ENCODE results near the gene RAE1.

DNA sequence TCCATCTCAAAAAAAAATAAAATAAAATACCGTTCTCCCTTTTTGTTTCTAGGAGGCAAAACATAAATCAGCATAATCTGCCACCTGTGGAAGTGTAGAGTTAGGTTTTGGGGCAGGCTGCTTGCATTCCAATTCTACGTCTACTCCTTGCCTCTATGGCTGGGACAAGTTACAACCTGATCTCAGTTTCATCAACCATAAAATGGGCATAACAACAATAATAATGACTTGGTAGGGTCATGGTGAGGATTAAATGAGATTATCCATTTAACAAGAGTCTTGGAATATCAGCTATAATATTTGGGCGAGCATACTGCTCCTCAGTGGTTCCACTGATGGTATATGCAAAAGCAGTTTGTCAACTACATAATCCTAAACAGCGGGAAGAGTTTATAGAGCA is 3.7 kb upstream of the RAE1 start:
- TF ChIP-seq, protein P1, sequence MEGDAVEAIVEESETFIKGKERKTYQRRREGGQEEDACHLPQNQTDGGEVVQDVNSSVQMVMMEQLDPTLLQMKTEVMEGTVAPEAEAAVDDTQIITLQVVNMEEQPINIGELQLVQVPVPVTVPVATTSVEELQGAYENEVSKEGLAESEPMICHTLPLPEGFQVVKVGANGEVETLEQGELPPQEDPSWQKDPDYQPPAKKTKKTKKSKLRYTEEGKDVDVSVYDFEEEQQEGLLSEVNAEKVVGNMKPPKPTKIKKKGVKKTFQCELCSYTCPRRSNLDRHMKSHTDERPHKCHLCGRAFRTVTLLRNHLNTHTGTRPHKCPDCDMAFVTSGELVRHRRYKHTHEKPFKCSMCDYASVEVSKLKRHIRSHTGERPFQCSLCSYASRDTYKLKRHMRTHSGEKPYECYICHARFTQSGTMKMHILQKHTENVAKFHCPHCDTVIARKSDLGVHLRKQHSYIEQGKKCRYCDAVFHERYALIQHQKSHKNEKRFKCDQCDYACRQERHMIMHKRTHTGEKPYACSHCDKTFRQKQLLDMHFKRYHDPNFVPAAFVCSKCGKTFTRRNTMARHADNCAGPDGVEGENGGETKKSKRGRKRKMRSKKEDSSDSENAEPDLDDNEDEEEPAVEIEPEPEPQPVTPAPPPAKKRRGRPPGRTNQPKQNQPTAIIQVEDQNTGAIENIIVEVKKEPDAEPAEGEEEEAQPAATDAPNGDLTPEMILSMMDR (IDR thresholded peaks at IDR 0.05 in 4 of 5, conservative IDR thresholded peaks at IDR 0.05 in 1 of 5), result no peak
- TF ChIP-seq POLR2A (IDR thresholded peaks at IDR 0.05), result no peak
